WERI-Rb-1 (cell line): Measurements from ENCODE around the gene TPPP.

Source experiments
- DNase-seq: peaks from one replicate; pipeline ENCODE4 v3.0.0-alpha.2; 2020
- H3K27ac ChIP-seq: fragments of 250-450 bp; sonication (Bioruptor Pico); 2 replicates; pipeline ENCODE4 v1.5.1; 2020; ENCODE audit warnings: mild to moderate bottlenecking, moderate library complexity
- H3K27me3 ChIP-seq: fragments of 250-450 bp; sonication (Bioruptor Pico); 2 replicates; pipeline ENCODE4 v1.5.1; 2021; ENCODE audit warnings: mild to moderate bottlenecking, low read depth, moderate library complexity; ENCODE audit not compliant: insufficient read depth, severe bottlenecking
- H3K36me3 ChIP-seq: fragments of 250-450 bp; sonication (Bioruptor Pico); 2 replicates; pipeline ENCODE4 v1.5.1; 2020; ENCODE audit warnings: mild to moderate bottlenecking, moderate library complexity
- H3K4me3 ChIP-seq: 2 replicates; pipeline ENCODE4 v1.5.1; 2011; ENCODE audit warnings: low read depth, mild to moderate bottlenecking, control low read depth, low read length
- H3K9me3 ChIP-seq: fragments of 250-450 bp; sonication (Bioruptor Pico); 2 replicates; pipeline ENCODE4 v1.5.1; 2021; ENCODE audit warnings: mild to moderate bottlenecking, moderate library complexity; ENCODE audit not compliant: severe bottlenecking
- CTCF ChIP-seq: IDR thresholded peaks from 2 replicates; pipeline ENCODE4 v1.5.1; 2011; ENCODE audit warnings: low read depth, mild to moderate bottlenecking, control low read depth, inconsistent platforms, low read length

The TPPP gene

GRCh38 chr5:622359-622758 lies 70.8 kb downstream of the TPPP start:
- DNase-seq, result peak; percentile 14
- Histone ChIP-seq H3K36me3 (peaks cover 96% of the 10 kb centered on the region), H3K4me3 (no peak overlapping the region), H3K27me3 (no peaks in the 10 kb centered on the region), H3K9me3 (no peaks in the 10 kb centered on the region), H3K27ac (no peak overlapping the region)
- TF ChIP-seq CTCF, result peak; percentile 45; the same call in 1 of the 2 replicates

- H3K4me3 ChIP-seq, result no peak overlapping the region
- no peak for TF ChIP-seq CTCF
- peak; percentile 5 for DNase-seq
- no peak overlapping the region for H3K27ac ChIP-seq
- H3K36me3 ChIP-seq, result peaks cover 91% of the 10 kb centered on the region
- H3K9me3 ChIP-seq, result no peaks in the 10 kb centered on the region
- H3K27me3 ChIP-seq, result no peaks in the 10 kb centered on the region
These were observed 71.8 kb downstream of the TPPP start for GRCh38 chr5:621341-621761.

GRCh38 chr5:620586-621180 lies 72.5 kb downstream of the TPPP start:
- TF ChIP-seq CTCF, result no peak
- no peak overlapping the region for H3K27ac ChIP-seq
- H3K4me3 ChIP-seq, result no peak overlapping the region
- peaks cover 86% of the 10 kb centered on the region for H3K36me3 ChIP-seq
- H3K9me3 ChIP-seq, result no peaks in the 10 kb centered on the region
- no peaks in the 10 kb centered on the region for H3K27me3 ChIP-seq
- DNase-seq, result peak; percentile 8

GRCh38 chr5:620152-620551 lies 73.0 kb downstream of the TPPP start:
- H3K9me3 ChIP-seq, result no peaks in the 10 kb centered on the region
- no peak overlapping the region for H3K4me3 ChIP-seq
- peaks cover 86% of the 10 kb centered on the region for H3K36me3 ChIP-seq
- H3K27me3 ChIP-seq, result no peaks in the 10 kb centered on the region
- no peak for TF ChIP-seq CTCF
- no peak overlapping the region for H3K27ac ChIP-seq
- DNase-seq, result no peak

- no peak for TF ChIP-seq CTCF
- H3K9me3 ChIP-seq, result no peaks in the 10 kb centered on the region
- peak overlapping the region; percentile 73 for H3K27ac ChIP-seq
- DNase-seq, result no peak
- peaks cover 84% of the 10 kb centered on the region for H3K36me3 ChIP-seq
- no peak overlapping the region for H3K4me3 ChIP-seq
- H3K27me3 ChIP-seq, result no peaks in the 10 kb centered on the region
These were observed 73.7 kb downstream of the TPPP start for GRCh38 chr5:619444-619843.

- H3K4me3 ChIP-seq, result no peak overlapping the region
- peak overlapping the region; percentile 73 for H3K27ac ChIP-seq
- no peaks in the 10 kb centered on the region for H3K27me3 ChIP-seq
- no peaks in the 10 kb centered on the region for H3K9me3 ChIP-seq
- no peak for TF ChIP-seq CTCF
- H3K36me3 ChIP-seq, result peaks cover 74% of the 10 kb centered on the region
- DNase-seq, result peak; percentile 81
These were observed 74.7 kb downstream of the TPPP start for GRCh38 chr5:618450-618849.
